Sigmoid colon (tissue), 4 donors: Measurements from ENCODE around the gene CD276.

Experiments
- EP300 ChIP-seq, 4 donors: sonication (generic); formaldehyde crosslinking; IDR thresholded peaks; one replicate each; pipeline ENCODE4 v1.6.1; 2017; ENCODE audit warnings: antibody characterized with exemption in 4 of 4
- POLR2A ChIP-seq, 2 donors: fragments of 450-650 bp; IDR thresholded peaks; one replicate each; pipeline ENCODE4 v1.6.1; 2016; ENCODE audit warnings: antibody characterized with exemption in 2 of 2, mild to moderate bottlenecking in 2 of 2, moderate library complexity in 2 of 2
- POLR2AphosphoS5 ChIP-seq, 4 donors: sonication (generic); formaldehyde crosslinking; IDR thresholded peaks; one replicate each; pipeline ENCODE4 v1.6.1; 2017; ENCODE audit warnings: antibody characterized with exemption in 4 of 4
- TF ChIP-seq, protein P1 (sequence below), 4 experiments: fragments of 450-650 bp in 3 of 4; fragments of 200-600 bp in 1 of 4; IDR thresholded peaks; one replicate each; pipeline ENCODE4 v1.5.1; 2016 to 2019; ENCODE audit warnings: antibody characterized with exemption in 4 of 4, mild to moderate bottlenecking in 3 of 4, moderate library complexity in 2 of 4

DNA sequence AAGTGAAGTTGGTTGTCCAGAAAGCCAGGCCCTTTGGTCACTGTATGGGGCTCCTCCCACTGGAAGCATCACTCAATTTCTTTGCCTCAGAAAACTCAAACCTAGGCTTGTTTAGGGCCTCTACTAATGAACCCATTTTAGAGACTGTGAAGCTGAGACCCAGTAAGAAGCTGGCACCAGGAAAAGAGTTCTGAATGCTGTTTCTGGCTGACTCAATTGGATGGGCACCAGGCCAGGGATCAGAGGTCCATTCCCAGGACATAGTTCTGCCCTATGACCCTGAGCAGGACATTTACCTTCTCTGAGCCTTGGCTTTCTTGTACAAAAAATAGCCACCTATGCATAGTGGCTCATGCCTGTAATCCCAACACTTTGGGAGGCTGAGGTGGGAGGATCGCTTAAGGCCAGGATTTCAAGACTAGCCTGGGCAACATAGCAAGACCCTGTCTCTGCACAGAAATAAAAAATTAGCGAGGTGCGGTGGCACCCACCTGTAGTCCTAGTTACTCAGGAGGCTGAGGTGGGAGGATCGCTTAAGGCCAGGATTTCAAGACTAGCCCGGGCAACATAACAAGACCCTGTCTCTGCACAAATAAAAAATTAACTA, 30.6 kb downstream of the CD276 start:
- TF ChIP-seq, protein P1, sequence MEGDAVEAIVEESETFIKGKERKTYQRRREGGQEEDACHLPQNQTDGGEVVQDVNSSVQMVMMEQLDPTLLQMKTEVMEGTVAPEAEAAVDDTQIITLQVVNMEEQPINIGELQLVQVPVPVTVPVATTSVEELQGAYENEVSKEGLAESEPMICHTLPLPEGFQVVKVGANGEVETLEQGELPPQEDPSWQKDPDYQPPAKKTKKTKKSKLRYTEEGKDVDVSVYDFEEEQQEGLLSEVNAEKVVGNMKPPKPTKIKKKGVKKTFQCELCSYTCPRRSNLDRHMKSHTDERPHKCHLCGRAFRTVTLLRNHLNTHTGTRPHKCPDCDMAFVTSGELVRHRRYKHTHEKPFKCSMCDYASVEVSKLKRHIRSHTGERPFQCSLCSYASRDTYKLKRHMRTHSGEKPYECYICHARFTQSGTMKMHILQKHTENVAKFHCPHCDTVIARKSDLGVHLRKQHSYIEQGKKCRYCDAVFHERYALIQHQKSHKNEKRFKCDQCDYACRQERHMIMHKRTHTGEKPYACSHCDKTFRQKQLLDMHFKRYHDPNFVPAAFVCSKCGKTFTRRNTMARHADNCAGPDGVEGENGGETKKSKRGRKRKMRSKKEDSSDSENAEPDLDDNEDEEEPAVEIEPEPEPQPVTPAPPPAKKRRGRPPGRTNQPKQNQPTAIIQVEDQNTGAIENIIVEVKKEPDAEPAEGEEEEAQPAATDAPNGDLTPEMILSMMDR (IDR thresholded peaks at IDR 0.05): no peak
- TF ChIP-seq POLR2AphosphoS5 (IDR thresholded peaks at IDR 0.05) (no peak), POLR2A (IDR thresholded peaks at IDR 0.05) (no peak), EP300 (IDR thresholded peaks at IDR 0.05) (no peak)
